ENCODE measurements around the gene ZIC5. TPM values are rescaled to one million over a fixed set of nuclear protein-coding genes. Genes with fewer than 3 reads are reported as not detected.

The ZIC5 gene
- polyA plus RNA-seq, 2 of the 4 experiments (the other 2 are of a cell fraction) = 2.8 to 3.1 TPM

- no peaks in the 10 kb centered on the region for H3K4me1 ChIP-seq
- H3K9me3 ChIP-seq = no peaks in the 10 kb centered on the region
- FAIRE-seq (no peak), DNase-seq (ENCODE audit: low read depth in 1 of 2, low spot score in 1 of 2) (no peak), ATAC-seq (no peak)
- H3K4me3 ChIP-seq = no peak overlapping the region; the same call in 2 of the 3 replicates
- peak overlapping the region; percentile 83; the same call in 1 of the 3 replicates for H3K4me2 ChIP-seq
- no peak for TF ChIP-seq NPAS2 (CRISPR knock-in tag; IDR thresholded peaks at IDR 0.05; ENCODE audit: borderline replicate concordance)
- TF ChIP-seq RARB (CRISPR knock-in tag; IDR thresholded peaks at IDR 0.05) = no peak
- TF ChIP-seq EP300 (IDR thresholded peaks at IDR 0.05) = no peak
- TF ChIP-seq ATOH8 (CRISPR knock-in tag; IDR thresholded peaks at IDR 0.05; ENCODE audit: low read depth) = no peak
- TF ChIP-seq NFE2L2 (conservative IDR thresholded peaks at IDR 0.05; ENCODE audit: low read length) = no peak
- TF ChIP-seq NR3C1 (IDR thresholded peaks at IDR 0.05) = no peak
- no peak for TF ChIP-seq KDM1A (IDR thresholded peaks at IDR 0.05; ENCODE audit: low read depth)
- no peak for TF ChIP-seq GATA3 (IDR thresholded peaks at IDR 0.05; ENCODE audit: borderline replicate concordance)
- no peak for TF ChIP-seq FOSL2 (IDR thresholded peaks at IDR 0.05)
- TF ChIP-seq FOSL2 (CRISPR knock-in tag; IDR thresholded peaks at IDR 0.05) = no peak
- TF ChIP-seq MAFK (IDR thresholded peaks at IDR 0.05; ENCODE audit: partially characterized antibody) = no peak
- 87% methylated on average over 13 of the region's 13 CpGs for WGBS (ENCODE audit: missing lambda C conversion rate)
- ChIA-PET CTCF (interaction anchor here (1.4 kb wide), 1 partner anchor 9 kb away, joined by 3 read pairs; no protein-coding TSS in a partner anchor), POLR2A (no interaction called here)
- no peak overlapping the region for H3K27ac ChIP-seq
Measured at GRCh38 chr13:99960663-99961311, 10.8 kb downstream of the ZIC5 start.

GRCh38 chr13:99959540-99960230, 11.9 kb downstream of the ZIC5 start:
- H3K4me1 ChIP-seq = no peaks in the 10 kb centered on the region
- ChIA-PET CTCF (interaction anchor here (1.4 kb wide), 1 partner anchor 11 kb away, joined by 3 read pairs; no protein-coding TSS in a partner anchor), POLR2A (interaction anchor here (0.6 kb wide), 1 partner anchor 21 kb away, joined by 3 read pairs; no protein-coding TSS in a partner anchor)
- H3K9me3 ChIP-seq = no peaks in the 10 kb centered on the region
- H3K27ac ChIP-seq = peak overlapping the region; percentile 5 to 45; a peak in 3 of 6 replicates
- FAIRE-seq (no peak), DNase-seq (ENCODE audit: low read depth in 1 of 2, low spot score in 1 of 2) (no peak), ATAC-seq (peak; percentile 42 to 51; a peak in 3 of 6 replicates)
- peak overlapping the region; percentile 37 for H3K4me3 ChIP-seq
- peak overlapping the region; percentile 83 for H3K4me2 ChIP-seq
- 53% methylated on average over 23 of the region's 49 CpGs for WGBS (ENCODE audit: missing lambda C conversion rate)
- no peak for TF ChIP-seq MAZ (IDR thresholded peaks at IDR 0.05; ENCODE audit: borderline replicate concordance, low read depth, low read length)
- no peak for TF ChIP-seq JUN (IDR thresholded peaks at IDR 0.05)
- no peak for TF ChIP-seq FOSB (CRISPR knock-in tag; IDR thresholded peaks at IDR 0.05)
- TF ChIP-seq EHMT2 (IDR thresholded peaks at IDR 0.05; ENCODE audit: low read depth) = no peak
- TF ChIP-seq CTCF (IDR thresholded peaks at IDR 0.05) = no peak
- no peak for TF ChIP-seq ZNF302 (CRISPR knock-in tag; IDR thresholded peaks at IDR 0.05)
- no peak for TF ChIP-seq CHD2 (IDR thresholded peaks at IDR 0.05; ENCODE audit: low read length, partially characterized antibody)
- no peak for TF ChIP-seq FOXS1 (CRISPR knock-in tag; IDR thresholded peaks at IDR 0.05)
- no peak for TF ChIP-seq MYC (IDR thresholded peaks at IDR 0.05; ENCODE audit: borderline replicate concordance, low read length)
- TF ChIP-seq RCOR1 (IDR thresholded peaks at IDR 0.05; ENCODE audit: low read depth, low read length) = no peak
- TF ChIP-seq NFE2L2 (conservative IDR thresholded peaks at IDR 0.05; ENCODE audit: low read length) = no peak
- TF ChIP-seq HOXA7 (CRISPR knock-in tag; IDR thresholded peaks at IDR 0.05) = no peak
- no peak for TF ChIP-seq RAD21 (conservative IDR thresholded peaks at IDR 0.05 in 1 of 2, IDR thresholded peaks at IDR 0.05 in 1 of 2)
- TF ChIP-seq JUNB (IDR thresholded peaks at IDR 0.05) = no peak
- TF ChIP-seq CBX8 (IDR thresholded peaks at IDR 0.05) = no peak
